K562 (cell line): ENCODE results near the gene DDR1. TPM values are rescaled to one million over a fixed set of nuclear protein-coding genes. Genes with fewer than 3 reads are reported as not detected.

ENCODE experiments used
- CREB3L1 ChIP-seq: fragments of 450-650 bp; IDR thresholded peaks from 2 replicates; pipeline ENCODE4 v1.6.1; 2014; ENCODE audit warnings: low read depth, mild to moderate bottlenecking, moderate library complexity, borderline replicate concordance
- EP300 ChIP-seq: IDR thresholded peaks from 2 replicates; pipeline ENCODE4 v1.6.1; 2012; ENCODE audit warnings: low read length, improper control_type of control experiment
- HOMEZ ChIP-seq: fragments of 250-450 bp; sonication (Bioruptor Pico); IDR thresholded peaks from 2 replicates; pipeline ENCODE4 v1.4.0; 2020; ENCODE audit warnings: mild to moderate bottlenecking, moderate library complexity
- ILF3 ChIP-seq: fragments of 450-650 bp; IDR thresholded peaks from 2 replicates; pipeline ENCODE4 v1.6.1; 2018; ENCODE audit warnings: antibody characterized with exemption, mild to moderate bottlenecking, moderate library complexity, borderline replicate concordance
- MXI1 ChIP-seq: IDR thresholded peaks from 2 replicates; pipeline ENCODE4 v1.6.1; 2011; ENCODE audit warnings: low read depth, mild to moderate bottlenecking, improper control_type of control experiment, low read length
- NFE2L1 ChIP-seq: fragments of 450-650 bp; IDR thresholded peaks from 2 replicates; pipeline ENCODE4 v1.6.1; 2016; ENCODE audit warnings: missing genetic modification characterization, low read depth, mild to moderate bottlenecking, missing compliant biosample characterization, moderate library complexity, borderline replicate concordance
- ZBTB9 ChIP-seq: fragments of 450-650 bp; formaldehyde crosslinking; IDR thresholded peaks from 2 replicates; pipeline ENCODE4 v1.4.0; 2020; ENCODE audit warnings: mild to moderate bottlenecking, moderate library complexity
- ZNF318 ChIP-seq, 2 experiments: fragments of 450-650 bp; IDR thresholded peaks; 2 replicates each; pipeline ENCODE4 v1.6.1; 2016; ENCODE audit warnings: mild to moderate bottlenecking in 2 of 2, borderline replicate concordance in 1 of 2, low read depth in 1 of 2, moderate library complexity in 1 of 2
- ZNF384 ChIP-seq: IDR thresholded peaks from 2 replicates; pipeline ENCODE4 v1.6.1; 2012; ENCODE audit warnings: low read depth, low read length, improper control_type of control experiment
- polyA plus RNA-seq, 8 experiments: library from polyadenylated mRNA; depleted of rRNA in 4 of 8; stranded (reverse) in 5 of 8; unstranded in 3 of 8; fragments of >200 nt; fragmentation: Nextera tagmentation in 2 of 8; fragmentation: Illumina TruSeq in 1 of 8; extraction: Ambion mirVana in 2 of 8; extraction: Trizol in 1 of 8; gene quantifications; 2 replicates each; pipeline versions ENCODE4 v1.2.1 to v1.2.3, GENCODE V29; 2011 to 2014; ENCODE audit warnings: inconsistent platforms in 1 of 8, missing spikeins in 1 of 8
- total RNA-seq, 7 experiments: library from RNA; depleted of rRNA in 6 of 7; stranded (reverse); fragments of >200 nt in 6 of 7; fragmentation: Illumina TruSeq in 2 of 7; extraction: Trizol in 2 of 7; gene quantifications; 2 replicates each; pipeline versions ENCODE4 v1.2.1 to v1.2.3, GENCODE V29; 2011 to 2021; ENCODE audit warnings: low replicate concordance in 1 of 7
- TF ChIP-seq, protein P1 (sequence below): fragments of 250-450 bp; sonication (Bioruptor Pico); IDR thresholded peaks from 2 replicates; pipeline ENCODE4 v1.8.0; 2022; ENCODE audit warnings: inconsistent platforms, mild to moderate bottlenecking, moderate library complexity, borderline replicate concordance
- TF ChIP-seq, protein P2 (sequence below), 2 experiments: fragments of 450-650 bp; IDR thresholded peaks; 2 replicates each; pipeline ENCODE4 v1.6.1; 2016

DDR1 gene
- total and polyA plus RNA-seq, 9 of the 15 experiments (the other 6 are each of a cell fraction or from before 2014, with no cell fraction given), result 1.4 to 44.6 (median 12.2) TPM

DNA sequence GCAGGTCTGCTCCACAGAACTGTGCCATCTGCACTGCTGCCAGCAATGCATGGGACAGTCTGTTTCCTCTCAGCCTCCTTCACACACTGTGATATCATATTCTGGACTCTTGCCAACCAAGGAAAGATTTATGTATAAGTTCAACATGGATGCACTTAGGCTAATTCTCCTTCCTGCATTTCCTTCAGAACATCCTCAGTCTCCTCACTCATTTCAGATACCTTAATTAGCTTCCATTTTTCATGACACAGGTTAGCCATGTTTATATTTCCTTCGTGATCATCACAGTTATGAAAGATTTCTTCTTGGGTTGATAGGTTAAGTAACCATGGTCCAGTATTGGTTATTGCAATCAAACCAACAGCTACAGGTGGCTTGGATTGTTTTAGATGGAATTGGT, 46.4 kb upstream of the DDR1 start (continued):
- TF ChIP-seq, protein P1, sequence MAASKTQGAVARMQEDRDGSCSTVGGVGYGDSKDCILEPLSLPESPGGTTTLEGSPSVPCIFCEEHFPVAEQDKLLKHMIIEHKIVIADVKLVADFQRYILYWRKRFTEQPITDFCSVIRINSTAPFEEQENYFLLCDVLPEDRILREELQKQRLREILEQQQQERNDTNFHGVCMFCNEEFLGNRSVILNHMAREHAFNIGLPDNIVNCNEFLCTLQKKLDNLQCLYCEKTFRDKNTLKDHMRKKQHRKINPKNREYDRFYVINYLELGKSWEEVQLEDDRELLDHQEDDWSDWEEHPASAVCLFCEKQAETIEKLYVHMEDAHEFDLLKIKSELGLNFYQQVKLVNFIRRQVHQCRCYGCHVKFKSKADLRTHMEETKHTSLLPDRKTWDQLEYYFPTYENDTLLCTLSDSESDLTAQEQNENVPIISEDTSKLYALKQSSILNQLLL (CRISPR knock-in tag), result no peak
- TF ChIP-seq HOMEZ (CRISPR knock-in tag), result no peak
- TF ChIP-seq, protein P2, sequence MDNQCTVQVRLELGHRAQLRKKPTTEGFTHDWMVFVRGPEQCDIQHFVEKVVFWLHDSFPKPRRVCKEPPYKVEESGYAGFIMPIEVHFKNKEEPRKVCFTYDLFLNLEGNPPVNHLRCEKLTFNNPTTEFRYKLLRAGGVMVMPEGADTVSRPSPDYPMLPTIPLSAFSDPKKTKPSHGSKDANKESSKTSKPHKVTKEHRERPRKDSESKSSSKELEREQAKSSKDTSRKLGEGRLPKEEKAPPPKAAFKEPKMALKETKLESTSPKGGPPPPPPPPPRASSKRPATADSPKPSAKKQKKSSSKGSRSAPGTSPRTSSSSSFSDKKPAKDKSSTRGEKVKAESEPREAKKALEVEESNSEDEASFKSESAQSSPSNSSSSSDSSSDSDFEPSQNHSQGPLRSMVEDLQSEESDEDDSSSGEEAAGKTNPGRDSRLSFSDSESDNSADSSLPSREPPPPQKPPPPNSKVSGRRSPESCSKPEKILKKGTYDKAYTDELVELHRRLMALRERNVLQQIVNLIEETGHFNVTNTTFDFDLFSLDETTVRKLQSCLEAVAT (IDR thresholded peaks at IDR 0.05), result no peak
- peak; percentile 73; the same call in 1 of the 2 replicates for TF ChIP-seq ZBTB9 (CRISPR knock-in tag)
- no peak for TF ChIP-seq ILF3
- TF ChIP-seq EP300, result no peak
- no peak for TF ChIP-seq MXI1
- no peak for TF ChIP-seq ZNF318 (IDR thresholded peaks at IDR 0.05; ENCODE audit: borderline replicate concordance in 1 of 2, low read depth in 1 of 2)
- peak; percentile 49; the same call in 1 of the 2 replicates for TF ChIP-seq NFE2L1 (tag)
- no peak for TF ChIP-seq CREB3L1
- TF ChIP-seq ZNF384, result no peak
